ENCODE data around the gene CALCOCO2. TPM values are rescaled to one million over a fixed set of nuclear protein-coding genes. Genes with fewer than 3 reads are reported as not detected.

CALCOCO2 gene
- total and polyA plus RNA-seq, 10 of the 15 experiments (the other 5 are each of a cell fraction or from before 2014, with no cell fraction given): 20.2 to 138 (median 53.1) TPM

DNA sequence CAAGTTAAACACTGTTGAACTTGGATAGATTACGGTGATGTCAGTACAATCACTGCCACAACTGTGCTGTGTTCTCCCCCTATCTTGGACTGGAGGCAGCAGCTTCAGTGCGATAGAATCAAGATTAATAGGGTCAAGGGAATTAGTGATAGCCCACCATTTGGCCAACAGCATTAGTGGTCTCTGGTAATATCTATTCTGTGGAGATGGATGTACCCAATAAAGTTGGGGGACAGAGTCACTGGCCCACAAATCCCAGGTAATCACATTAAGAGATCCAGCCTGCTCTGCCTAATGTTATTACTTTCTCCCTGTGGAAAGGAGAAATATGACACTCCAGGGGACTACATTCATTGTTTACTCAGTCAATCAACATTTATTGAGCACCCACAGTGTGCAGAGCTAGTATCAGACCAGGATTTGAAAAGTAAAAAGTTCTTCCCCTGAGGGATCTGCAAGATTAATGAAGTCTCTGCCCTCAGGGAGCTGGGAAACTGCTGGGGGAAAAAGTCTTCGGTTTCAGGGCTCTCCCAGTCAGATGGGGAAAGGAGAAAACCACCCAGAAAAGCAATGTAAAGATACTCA is 38.2 kb downstream of the CALCOCO2 start (continued):
- no peak for TF ChIP-seq GATAD2B (conservative IDR thresholded peaks at IDR 0.05; ENCODE audit: low read depth)

DNA sequence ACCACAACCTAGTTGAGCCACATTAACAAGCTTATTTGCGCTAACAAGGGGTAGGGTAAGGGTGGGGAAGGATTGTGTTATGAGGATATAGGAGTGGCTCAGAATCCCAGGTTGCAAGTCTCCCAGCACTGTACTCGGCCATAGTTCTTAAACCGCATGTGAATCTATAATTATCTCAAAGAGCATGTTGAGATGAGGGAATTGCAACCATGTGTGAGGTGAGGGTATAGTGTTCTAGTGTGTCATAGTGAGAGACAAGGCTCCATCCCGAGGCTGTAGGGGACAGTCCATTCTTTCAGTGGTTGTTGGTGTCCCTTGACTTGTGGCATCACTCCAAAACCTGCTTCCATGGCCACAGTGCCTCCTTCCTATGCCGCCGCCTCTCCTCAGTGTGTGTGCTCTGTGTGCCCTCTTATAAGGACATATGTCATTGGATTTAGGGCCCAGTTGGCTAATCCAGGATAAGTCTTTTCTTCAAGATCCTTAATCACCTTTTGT is 39.0 kb downstream of the CALCOCO2 start:
- no peaks in the 10 kb centered on the region for H3K36me3 ChIP-seq (ENCODE audit: control insufficient read depth in 2 of 2, insufficient read depth in 2 of 2, low read length in 1 of 2)
- BruUV-seq (replicated peaks): TSS peak; percentile 46
- SMC1A ChIA-PET (ENCODE audit: uncharacterized antibody, unreplicated experiment): interaction anchor here (0.7 to 2.6 kb wide), 5 partner anchors 9 to 38 kb away, joined by 3 to 12 read pairs (median 3); no protein-coding TSS in a partner anchor
- H3K79me2 ChIP-seq (ENCODE audit: control insufficient read depth, insufficient read depth, low read length): no peaks in the 10 kb centered on the region
- no peak overlapping the region for H3K27ac ChIP-seq (ENCODE audit: control insufficient read depth, insufficient read depth)
- intact Hi-C loops (cut with micrococcal nuclease; ENCODE audit: unreplicated experiment) (no loop called here), in situ Hi-C loops (cut with MboI) (no loop called here)
- H4K20me1 ChIP-seq (ENCODE audit: control insufficient read depth, insufficient read depth): no peaks in the 10 kb centered on the region
- POLR2A ChIA-PET: interaction anchor here (0.6 kb wide), 1 partner anchor 12 kb away, joined by 5 read pairs; no protein-coding TSS in a partner anchor
- H3K9me3 ChIP-seq (replicated peaks; ENCODE audit: control insufficient read depth, insufficient read depth, low read length): no peaks in the 10 kb centered on the region
- no peaks in the 10 kb centered on the region for H3K4me1 ChIP-seq (ENCODE audit: control insufficient read depth, insufficient read depth, low read length)
- no peak overlapping the region for H3K4me2 ChIP-seq (ENCODE audit: control insufficient read depth, insufficient read depth)
- no peak for DNase-seq (ENCODE audit: low read depth, low spot score)
- H3K27me3 ChIP-seq (replicated peaks in 1 of 2; ENCODE audit: control insufficient read depth in 2 of 2, insufficient read depth in 2 of 2, low read length in 1 of 2): no peaks in the 10 kb centered on the region
- no peak for FAIRE-seq
- 77% methylated on average over 6 of the region's 6 CpGs for WGBS (ENCODE audit: insufficient coverage, insufficient replicate concordance, low lambda C conversion rate, missing lambda C conversion rate)
- no peak overlapping the region for H3K4me3 ChIP-seq
- no peak overlapping the region for H3K9ac ChIP-seq (ENCODE audit: control insufficient read depth, insufficient read depth, low read length)
- CTCF ChIA-PET: interaction anchor here (0.8 to 18.3 kb wide), 8 partner anchors 9 to 146 kb away, joined by 3 to 490 read pairs (median 8); partner anchors contain the start of gene TTLL6
- RAD21 ChIA-PET (ENCODE audit: unreplicated experiment): interaction anchor here (2.2 to 17.3 kb wide), 2 partner anchors 9 to 59 kb away, joined by 7 to 376 read pairs; partner anchors contain the start of gene TTLL6
- TF ChIP-seq ZBED1 (IDR thresholded peaks at IDR 0.05; ENCODE audit: borderline replicate concordance): no peak
- TF ChIP-seq ZNF384 (IDR thresholded peaks at IDR 0.05; ENCODE audit: borderline replicate concordance, low read depth, low read length): no peak
- no peak for TF ChIP-seq PAX8 (IDR thresholded peaks at IDR 0.05)
- TF ChIP-seq SP1 (IDR thresholded peaks at IDR 0.05; ENCODE audit: low read depth, low read length): no peak
- H2AFZ ChIP-seq (ENCODE audit: control insufficient read depth, low read depth, low read length): no peak overlapping the region
- ATAC-seq: no peak
